ENCODE data around the gene CASZ1.

- TF ChIP-seq CTCF (IDR thresholded peaks at IDR 0.05; ENCODE audit: extremely low read depth in 1 of 2, insufficient read depth in 1 of 2, low read depth in 1 of 2, low read length in 2 of 2) (no peak), JUN (IDR thresholded peaks at IDR 0.05; ENCODE audit: borderline replicate concordance, insufficient read depth, insufficient read length, low read depth) (no peak), POLR2A (IDR thresholded peaks at IDR 0.05; ENCODE audit: low read depth, low read length) (no peak)
Measured at GRCh38 chr1:10588640-10589039, 207.8 kb downstream of the CASZ1 start.
